ENCODE data around the gene NSUN7. TPM values are rescaled to one million over a fixed set of nuclear protein-coding genes. Genes with fewer than 3 reads are reported as not detected.
"Not testable (repeated sequence)": the region's sequence is repeated elsewhere in the genome, so short reads cannot be mapped to it uniquely, and the experiment has no call there.

Gene NSUN7
- total RNA-seq, 1 experiment from 2014 or later = 1.1 TPM

GRCh38 chr4:40710484-40711254 is 39.1 kb upstream of the NSUN7 start:
- Histone ChIP-seq H3K27me3 (ENCODE audit: control insufficient read depth, insufficient read depth, low read length) (no peaks in the 10 kb centered on the region), H3K4me3 (ENCODE audit: low read depth in 2 of 2, low read length in 2 of 2) (no peak overlapping the region), H3K9me3 (ENCODE audit: control insufficient read depth, insufficient read depth, low read depth, low read length) (no peaks in the 10 kb centered on the region), H3K4me1 (ENCODE audit: control insufficient read depth, insufficient read depth, low read length) (no peaks in the 10 kb centered on the region), H3K36me3 (ENCODE audit: control insufficient read depth, insufficient read depth, low read length) (no peaks in the 10 kb centered on the region), H3K27ac (ENCODE audit: low read length) (no peak overlapping the region)
- ChIA-PET CTCF (no interaction called here), POLR2A (no interaction called here)
- DNase-seq (ENCODE audit: low read depth, low spot score) (no peak), ATAC-seq (no peak)
- TF ChIP-seq POLR2AphosphoS5 (IDR thresholded peaks at IDR 0.05; ENCODE audit: low read depth, low read length) (no peak), TCF7L2 (IDR thresholded peaks at IDR 0.05; ENCODE audit: low read depth, low read length) (no peak), REST (IDR thresholded peaks at IDR 0.05; ENCODE audit: insufficient read depth in 1 of 2, low read depth in 2 of 2, low read length in 1 of 2) (no peak), CTCF (IDR thresholded peaks at IDR 0.05) (no peak), SIN3A (IDR thresholded peaks at IDR 0.05; ENCODE audit: borderline replicate concordance, insufficient read depth, low read depth, low read length) (no peak)
- no TSS peak for BruUV-seq (replicated peaks)
- intact Hi-C loops (cut with micrococcal nuclease; ENCODE audit: unreplicated experiment) (no loop called here), in situ Hi-C loops (cut with HindIII; ENCODE audit: low pct_unique_long_range_greater_than_20kb, low sequenced_read_pairs) (no loop called here)

GRCh38 chr4:40713001-40713400 is 36.8 kb upstream of the NSUN7 start:
- DNase-seq (ENCODE audit: low read depth, low spot score); BruUV-seq (replicated peaks); H3K27me3 ChIP-seq (ENCODE audit: control insufficient read depth, insufficient read depth, low read length); ATAC-seq; H3K9me3 ChIP-seq (ENCODE audit: control insufficient read depth, insufficient read depth, low read depth, low read length); CTCF ChIA-PET; H3K27ac ChIP-seq (ENCODE audit: low read length); POLR2A ChIA-PET; H3K36me3 ChIP-seq (ENCODE audit: control insufficient read depth, insufficient read depth, low read length); H3K4me3 ChIP-seq (ENCODE audit: low read depth in 2 of 2, low read length in 2 of 2); intact Hi-C loops (cut with micrococcal nuclease; ENCODE audit: unreplicated experiment); in situ Hi-C loops (cut with HindIII; ENCODE audit: low pct_unique_long_range_greater_than_20kb, low sequenced_read_pairs); H3K4me1 ChIP-seq (ENCODE audit: control insufficient read depth, insufficient read depth, low read length): not testable (repeated sequence)

GRCh38 chr4:40713798-40714197 is 36.0 kb upstream of the NSUN7 start:
- intact Hi-C loops (cut with micrococcal nuclease; ENCODE audit: unreplicated experiment) (no loop called here), in situ Hi-C loops (cut with HindIII; ENCODE audit: low pct_unique_long_range_greater_than_20kb, low sequenced_read_pairs) (no loop called here)
- DNase-seq (ENCODE audit: low read depth, low spot score) = no peak
- TF ChIP-seq REST (IDR thresholded peaks at IDR 0.05; ENCODE audit: insufficient read depth in 1 of 2, low read depth in 2 of 2, low read length in 1 of 2) = no peak
- TF ChIP-seq POLR2AphosphoS5 (IDR thresholded peaks at IDR 0.05; ENCODE audit: low read depth, low read length) = no peak
- TF ChIP-seq SIN3A (IDR thresholded peaks at IDR 0.05; ENCODE audit: borderline replicate concordance, insufficient read depth, low read depth, low read length) = no peak
- TF ChIP-seq TCF7L2 (IDR thresholded peaks at IDR 0.05; ENCODE audit: low read depth, low read length) = no peak
- TF ChIP-seq CTCF (IDR thresholded peaks at IDR 0.05) = no peak
- no peak for ATAC-seq
- Histone ChIP-seq H3K36me3 (ENCODE audit: control insufficient read depth, insufficient read depth, low read length) (no peaks in the 10 kb centered on the region), H3K27ac (ENCODE audit: low read length) (no peak overlapping the region), H3K4me1 (ENCODE audit: control insufficient read depth, insufficient read depth, low read length) (no peaks in the 10 kb centered on the region), H3K27me3 (ENCODE audit: control insufficient read depth, insufficient read depth, low read length) (no peaks in the 10 kb centered on the region), H3K9me3 (ENCODE audit: control insufficient read depth, insufficient read depth, low read depth, low read length) (no peaks in the 10 kb centered on the region), H3K4me3 (ENCODE audit: low read depth in 2 of 2, low read length in 2 of 2) (no peak overlapping the region)
- CTCF ChIA-PET = no interaction called here
- POLR2A ChIA-PET = no interaction called here
- no TSS peak for BruUV-seq (replicated peaks)

Data from Panc1 (cell line).